Measurements from ENCODE around the gene PHAF1.
A peak's percentile ranks its signal among the peaks of the same experiment; 100 is the strongest.

PHAF1 gene

GRCh38 chr16:67149276-67150046, 39.7 kb downstream of the PHAF1 start:
- POLR2A ChIA-PET = no interaction called here
- CTCF ChIA-PET = interaction anchor here (0.5 to 1.7 kb wide), 6 partner anchors 8 to 188 kb away, joined by 3 to 5 read pairs (median 4); partner anchors contain the start of gene CES3
- TF ChIP-seq CTCF (IDR thresholded peaks at IDR 0.05; ENCODE audit: insufficient read depth, low read length, missing control alignments) = no peak
- H3K4me3 ChIP-seq (ENCODE audit: low read depth, low read length) = peak overlapping the region; percentile 18
- no peak for DNase-seq (ENCODE audit: low read depth, low spot score)

GRCh38 chr16:67150047-67150832, 40.5 kb downstream of the PHAF1 start:
- peak; percentile 10 for TF ChIP-seq CTCF (IDR thresholded peaks at IDR 0.05; ENCODE audit: insufficient read depth, low read length, missing control alignments)
- DNase-seq (ENCODE audit: low read depth, low spot score) = no peak
- POLR2A ChIA-PET = interaction anchor here (0.6 to 1.5 kb wide), 8 partner anchors 9 to 211 kb away, joined by 3 to 6 read pairs (median 4); partner anchors contain the start of gene NOL3
- CTCF ChIA-PET = interaction anchor here (0.8 to 13.2 kb wide), 13 partner anchors 9 to 192 kb away, joined by 3 to 241 read pairs (median 5); partner anchors contain the start of genes CES3, FBXL8, NOL3 and TRADD
- H3K4me3 ChIP-seq (ENCODE audit: low read depth, low read length) = peak overlapping the region; percentile 64

- H3K4me3 ChIP-seq (ENCODE audit: low read depth, low read length) = peak within 1 kb of the TSS; percentile 64
- ChIA-PET CTCF (interaction anchor here (0.8 to 13.2 kb wide), 17 partner anchors 9 to 203 kb away, joined by 3 to 241 read pairs (median 4); partner anchors contain the start of genes CES3, FBXL8, NOL3 and TRADD), POLR2A (interaction anchor here (0.7 to 1.5 kb wide), 7 partner anchors 9 to 133 kb away, joined by 3 to 6 read pairs (median 4); partner anchors contain the start of gene NOL3)
- no peak for DNase-seq (ENCODE audit: low read depth, low spot score)
- no peak for TF ChIP-seq CTCF (IDR thresholded peaks at IDR 0.05; ENCODE audit: insufficient read depth, low read length, missing control alignments)
These were observed 41.2 kb downstream of the PHAF1 start, which contains the start of gene B3GNT9 for GRCh38 chr16:67150833-67151396. Gene B3GNT9 (minus strand): TSS chr16:67150998. CDS start chr16:67150485, 513 bp downstream.

- POLR2A ChIA-PET = interaction anchor here (1.1 to 1.5 kb wide), 4 partner anchors 10 to 134 kb away, joined by 3 to 6 read pairs (median 4); no protein-coding TSS in a partner anchor
- CTCF ChIA-PET = interaction anchor here (0.8 to 13.2 kb wide), 17 partner anchors 8 to 204 kb away, joined by 3 to 241 read pairs (median 4); partner anchors contain the start of genes CES3, FBXL8, NOL3 and TRADD
- TF ChIP-seq CTCF (IDR thresholded peaks at IDR 0.05; ENCODE audit: insufficient read depth, low read length, missing control alignments) = no peak
- no peak for DNase-seq (ENCODE audit: low read depth, low spot score)
- peak overlapping the region; percentile 64 for H3K4me3 ChIP-seq (ENCODE audit: low read depth, low read length)
These were observed 41.8 kb downstream of the PHAF1 start for GRCh38 chr16:67151431-67152097.

GRCh38 chr16:67154578-67155294, 45.0 kb downstream of the PHAF1 start:
- H3K4me3 ChIP-seq (ENCODE audit: low read depth, low read length) = peak overlapping the region; percentile 34

More at GRCh38 chr16:67154578-67155294, 45.0 kb downstream of the PHAF1 start:
- TF ChIP-seq CTCF (IDR thresholded peaks at IDR 0.05; ENCODE audit: insufficient read depth, low read length, missing control alignments) = no peak
- ChIA-PET POLR2A (interaction anchor here (0.5 to 1.1 kb wide), 4 partner anchors 19 to 140 kb away, joined by 3 to 6 read pairs (median 3); no protein-coding TSS in a partner anchor), CTCF (interaction anchor here (0.6 to 13.2 kb wide), 62 partner anchors 9 to 356 kb away, joined by 3 to 241 read pairs (median 7); partner anchors contain the start of genes CBFB, CES3, CES4A and EXOC3L1)
- DNase-seq (ENCODE audit: low read depth, low spot score) = no peak
